ENCODE results near the gene POTEB3.
"Not testable (repeated sequence)": the region's sequence is repeated elsewhere in the genome, so short reads cannot be mapped to it uniquely, and the experiment has no call there.

Gene POTEB3

GRCh38 chr15:21440399-21440798, at the start of gene POTEB3:
POTEB3 (minus strand) TSS chr15:21440499; CDS start chr15:21440011, 488 bp downstream.
- not testable (repeated sequence) for H3K27ac ChIP-seq (ENCODE audit: low read length); H3K27me3 ChIP-seq (ENCODE audit: control insufficient read depth in 1 of 2, insufficient read depth in 2 of 2, low read length in 2 of 2); H3K9me3 ChIP-seq (ENCODE audit: control insufficient read depth in 2 of 2, low read length in 2 of 2); H3K4me1 ChIP-seq (ENCODE audit: control insufficient read depth, insufficient read depth, low read length); H3K4me3 ChIP-seq (ENCODE audit: low read length in 2 of 2); H3K9ac ChIP-seq (ENCODE audit: low read length in 2 of 2); H3K36me3 ChIP-seq (ENCODE audit: control insufficient read depth in 2 of 2, insufficient read depth in 2 of 2, low read length in 2 of 2)

GRCh38 chr15:21453683-21454082, 13.4 kb upstream of the POTEB3 start:
- H3K27ac ChIP-seq (ENCODE audit: low read length); H3K4me1 ChIP-seq (ENCODE audit: control insufficient read depth, insufficient read depth, low read length); H3K27me3 ChIP-seq (ENCODE audit: control insufficient read depth in 1 of 2, insufficient read depth in 2 of 2, low read length in 2 of 2); H3K9me3 ChIP-seq (ENCODE audit: control insufficient read depth in 2 of 2, low read length in 2 of 2); H3K36me3 ChIP-seq (ENCODE audit: control insufficient read depth in 2 of 2, insufficient read depth in 2 of 2, low read length in 2 of 2); H3K4me3 ChIP-seq (ENCODE audit: low read length in 2 of 2); H3K9ac ChIP-seq (ENCODE audit: low read length in 2 of 2): not testable (repeated sequence)

- not testable (repeated sequence) for H3K9ac ChIP-seq (ENCODE audit: low read length in 2 of 2); H3K4me3 ChIP-seq (ENCODE audit: low read length in 2 of 2); H3K9me3 ChIP-seq (ENCODE audit: control insufficient read depth in 2 of 2, low read length in 2 of 2); H3K36me3 ChIP-seq (ENCODE audit: control insufficient read depth in 2 of 2, insufficient read depth in 2 of 2, low read length in 2 of 2); H3K4me1 ChIP-seq (ENCODE audit: control insufficient read depth, insufficient read depth, low read length); H3K27ac ChIP-seq (ENCODE audit: low read length); H3K27me3 ChIP-seq (ENCODE audit: control insufficient read depth in 1 of 2, insufficient read depth in 2 of 2, low read length in 2 of 2)
Measured at GRCh38 chr15:21451920-21452563, 11.7 kb upstream of the POTEB3 start.

- not testable (repeated sequence) for H3K27me3 ChIP-seq (ENCODE audit: control insufficient read depth in 1 of 2, insufficient read depth in 2 of 2, low read length in 2 of 2); H3K9ac ChIP-seq (ENCODE audit: low read length in 2 of 2); H3K4me1 ChIP-seq (ENCODE audit: control insufficient read depth, insufficient read depth, low read length); H3K4me3 ChIP-seq (ENCODE audit: low read length in 2 of 2); H3K9me3 ChIP-seq (ENCODE audit: control insufficient read depth in 2 of 2, low read length in 2 of 2); H3K27ac ChIP-seq (ENCODE audit: low read length); H3K36me3 ChIP-seq (ENCODE audit: control insufficient read depth in 2 of 2, insufficient read depth in 2 of 2, low read length in 2 of 2)
Measured at GRCh38 chr15:21451487-21451886, 11.2 kb upstream of the POTEB3 start.

- not testable (repeated sequence) for H3K4me3 ChIP-seq (ENCODE audit: low read length in 2 of 2); H3K4me1 ChIP-seq (ENCODE audit: control insufficient read depth, insufficient read depth, low read length); H3K27me3 ChIP-seq (ENCODE audit: control insufficient read depth in 1 of 2, insufficient read depth in 2 of 2, low read length in 2 of 2); H3K27ac ChIP-seq (ENCODE audit: low read length); H3K36me3 ChIP-seq (ENCODE audit: control insufficient read depth in 2 of 2, insufficient read depth in 2 of 2, low read length in 2 of 2); H3K9me3 ChIP-seq (ENCODE audit: control insufficient read depth in 2 of 2, low read length in 2 of 2); H3K9ac ChIP-seq (ENCODE audit: low read length in 2 of 2)
Measured at GRCh38 chr15:21407366-21407765, 32.9 kb downstream of the POTEB3 start.

- H3K4me3 ChIP-seq (ENCODE audit: low read length in 2 of 2); H3K27me3 ChIP-seq (ENCODE audit: control insufficient read depth in 1 of 2, insufficient read depth in 2 of 2, low read length in 2 of 2); H3K4me1 ChIP-seq (ENCODE audit: control insufficient read depth, insufficient read depth, low read length); H3K27ac ChIP-seq (ENCODE audit: low read length); H3K9me3 ChIP-seq (ENCODE audit: control insufficient read depth in 2 of 2, low read length in 2 of 2); H3K36me3 ChIP-seq (ENCODE audit: control insufficient read depth in 2 of 2, insufficient read depth in 2 of 2, low read length in 2 of 2); H3K9ac ChIP-seq (ENCODE audit: low read length in 2 of 2): not testable (repeated sequence)
Measured at GRCh38 chr15:21401531-21401930, 38.8 kb downstream of the POTEB3 start.

GRCh38 chr15:21399111-21399510, 41.2 kb downstream of the POTEB3 start:
- H3K9ac ChIP-seq (ENCODE audit: low read length in 2 of 2); H3K27ac ChIP-seq (ENCODE audit: low read length); H3K36me3 ChIP-seq (ENCODE audit: control insufficient read depth in 2 of 2, insufficient read depth in 2 of 2, low read length in 2 of 2); H3K4me1 ChIP-seq (ENCODE audit: control insufficient read depth, insufficient read depth, low read length); H3K27me3 ChIP-seq (ENCODE audit: control insufficient read depth in 1 of 2, insufficient read depth in 2 of 2, low read length in 2 of 2); H3K9me3 ChIP-seq (ENCODE audit: control insufficient read depth in 2 of 2, low read length in 2 of 2); H3K4me3 ChIP-seq (ENCODE audit: low read length in 2 of 2): not testable (repeated sequence)

GRCh38 chr15:21398511-21398910, 41.8 kb downstream of the POTEB3 start:
- H3K27ac ChIP-seq (ENCODE audit: low read length); H3K9me3 ChIP-seq (ENCODE audit: control insufficient read depth in 2 of 2, low read length in 2 of 2); H3K27me3 ChIP-seq (ENCODE audit: control insufficient read depth in 1 of 2, insufficient read depth in 2 of 2, low read length in 2 of 2); H3K4me3 ChIP-seq (ENCODE audit: low read length in 2 of 2); H3K9ac ChIP-seq (ENCODE audit: low read length in 2 of 2); H3K4me1 ChIP-seq (ENCODE audit: control insufficient read depth, insufficient read depth, low read length); H3K36me3 ChIP-seq (ENCODE audit: control insufficient read depth in 2 of 2, insufficient read depth in 2 of 2, low read length in 2 of 2): not testable (repeated sequence)

- not testable (repeated sequence) for H3K36me3 ChIP-seq (ENCODE audit: control insufficient read depth in 2 of 2, insufficient read depth in 2 of 2, low read length in 2 of 2); H3K4me1 ChIP-seq (ENCODE audit: control insufficient read depth, insufficient read depth, low read length); H3K9ac ChIP-seq (ENCODE audit: low read length in 2 of 2); H3K27me3 ChIP-seq (ENCODE audit: control insufficient read depth in 1 of 2, insufficient read depth in 2 of 2, low read length in 2 of 2); H3K27ac ChIP-seq (ENCODE audit: low read length); H3K4me3 ChIP-seq (ENCODE audit: low read length in 2 of 2); H3K9me3 ChIP-seq (ENCODE audit: control insufficient read depth in 2 of 2, low read length in 2 of 2)
Measured at GRCh38 chr15:21397656-21398055, 42.6 kb downstream of the POTEB3 start.

GRCh38 chr15:21397186-21397585, 43.1 kb downstream of the POTEB3 start:
- H3K4me3 ChIP-seq (ENCODE audit: low read length in 2 of 2); H3K27me3 ChIP-seq (ENCODE audit: control insufficient read depth in 1 of 2, insufficient read depth in 2 of 2, low read length in 2 of 2); H3K9ac ChIP-seq (ENCODE audit: low read length in 2 of 2); H3K9me3 ChIP-seq (ENCODE audit: control insufficient read depth in 2 of 2, low read length in 2 of 2); H3K27ac ChIP-seq (ENCODE audit: low read length); H3K36me3 ChIP-seq (ENCODE audit: control insufficient read depth in 2 of 2, insufficient read depth in 2 of 2, low read length in 2 of 2); H3K4me1 ChIP-seq (ENCODE audit: control insufficient read depth, insufficient read depth, low read length): not testable (repeated sequence)

- H3K36me3 ChIP-seq (ENCODE audit: control insufficient read depth in 2 of 2, insufficient read depth in 2 of 2, low read length in 2 of 2); H3K9ac ChIP-seq (ENCODE audit: low read length in 2 of 2); H3K27ac ChIP-seq (ENCODE audit: low read length); H3K4me3 ChIP-seq (ENCODE audit: low read length in 2 of 2); H3K27me3 ChIP-seq (ENCODE audit: control insufficient read depth in 1 of 2, insufficient read depth in 2 of 2, low read length in 2 of 2); H3K4me1 ChIP-seq (ENCODE audit: control insufficient read depth, insufficient read depth, low read length); H3K9me3 ChIP-seq (ENCODE audit: control insufficient read depth in 2 of 2, low read length in 2 of 2): not testable (repeated sequence)
Measured at GRCh38 chr15:21385961-21386360, 54.3 kb downstream of the POTEB3 start.

Measured in stomach smooth muscle (tissue), 2 donors.